OCI-LY3 (cell line): ENCODE results near the gene ZNF688.

Experiments used
- H2AFZ ChIP-seq: fragments of 200-600, 300-600 bp; shearing (Covaris generic); 2 replicates; pipeline ENCODE4 v1.6.0; 2014; ENCODE audit warnings: antibody characterized with exemption, low read depth, low read length
- H3K27ac ChIP-seq: fragments of 200-600, 300-600 bp; sonication (generic); 2 replicates; pipeline ENCODE4 v1.5.1; 2014; ENCODE audit warnings: mild to moderate bottlenecking, low read length, moderate library complexity, mixed read lengths
- H3K27me3 ChIP-seq: fragments of 200-600, 300-600 bp; sonication (generic); 2 replicates; pipeline ENCODE4 v1.6.1; 2014; ENCODE audit warnings: low read depth, low read length, mixed read lengths
- H3K36me3 ChIP-seq: fragments of 200-600, 300-600 bp; sonication (generic); replicated peaks from 2 replicates; pipeline ENCODE3; 2014; ENCODE audit warnings: low read depth, low read length, mixed read lengths
- H3K4me1 ChIP-seq: fragments of 300-600, 200-600 bp; sonication (generic); 2 replicates; pipeline ENCODE4 v1.6.1; 2014; ENCODE audit warnings: low read length, mixed read lengths
- H3K4me2 ChIP-seq: fragments of 200-600, 300-600 bp; sonication (generic); 2 replicates; pipeline ENCODE4 v1.6.1; 2014; ENCODE audit warnings: low read length, mixed read lengths
- H3K4me3 ChIP-seq: fragments of 300-600, 200-600 bp; sonication (generic); 2 replicates; pipeline ENCODE4 v1.5.1; 2014; ENCODE audit warnings: antibody characterized with exemption, mild to moderate bottlenecking, low read length, moderate library complexity
- H3K79me2 ChIP-seq: fragments of 300-600, 200-600 bp; shearing (Covaris generic); 2 replicates; pipeline ENCODE4 v1.6.1; 2014; ENCODE audit warnings: mild to moderate bottlenecking, low read length, mixed read lengths
- H3K9ac ChIP-seq: fragments of 300-600, 200-600 bp; shearing (Covaris generic); 2 replicates; pipeline ENCODE4 v1.6.0; 2014; ENCODE audit warnings: mild to moderate bottlenecking, low read length, moderate library complexity
- H3K9me3 ChIP-seq: fragments of 200-600, 300-600 bp; shearing (Covaris generic); 2 replicates; pipeline ENCODE4 v1.6.1; 2014; ENCODE audit warnings: low read length, mixed read lengths; ENCODE audit not compliant: insufficient read depth
- H4K20me1 ChIP-seq: fragments of 200-600, 300-600 bp; sonication (generic); 2 replicates; pipeline ENCODE4 v1.6.1; 2016; ENCODE audit warnings: low read length, mixed read lengths; ENCODE audit not compliant: insufficient read depth
- EZH2phosphoT487 ChIP-seq: fragments of 200-600 bp; shearing (Covaris generic); IDR thresholded peaks from 2 replicates; pipeline ENCODE4 v1.6.1; 2018; ENCODE audit warnings: antibody characterized with exemption, mixed run types, low read depth
- TF ChIP-seq, protein P1 (sequence below): fragments of 200-600, 300-600 bp; sonication (generic); IDR thresholded peaks from 2 replicates; pipeline ENCODE4 v1.5.1; 2014; ENCODE audit warnings: antibody characterized with exemption, low read length, low read depth

ZNF688 gene

DNA sequence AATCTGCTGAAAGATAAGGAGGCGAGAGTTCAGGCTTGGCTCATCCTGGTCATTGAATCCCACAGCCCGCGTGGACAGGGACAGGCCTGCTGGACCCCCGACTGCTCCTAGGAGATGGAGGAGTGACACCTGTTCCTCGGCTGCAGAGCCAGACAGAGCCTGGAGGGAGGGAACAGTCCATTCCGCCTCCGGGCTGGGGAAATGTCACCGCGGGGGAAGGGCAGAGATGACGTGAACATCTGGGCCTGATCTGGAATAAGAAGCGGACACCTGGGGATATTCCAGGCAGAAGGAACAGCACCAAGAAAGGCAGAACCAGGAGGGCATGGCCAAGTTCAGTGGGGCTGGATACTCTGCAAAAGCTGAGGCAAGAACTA, 38.4 kb downstream of the ZNF688 start:
- no peaks in the 10 kb centered on the region for H3K27me3 ChIP-seq
- peaks cover 4% of the 10 kb centered on the region for H3K36me3 ChIP-seq
- H3K27ac ChIP-seq = no peak overlapping the region
- H3K9ac ChIP-seq = no peak overlapping the region
- H3K4me3 ChIP-seq = peak overlapping the region; percentile 92; the same call in 1 of the 2 replicates
- H3K4me2 ChIP-seq = peak overlapping the region; percentile 94; the same call in 1 of the 2 replicates
- H4K20me1 ChIP-seq = no peaks in the 10 kb centered on the region
- H2AFZ ChIP-seq = no peak overlapping the region
- H3K4me1 ChIP-seq = peaks cover 16% of the 10 kb centered on the region
- H3K9me3 ChIP-seq = no peaks in the 10 kb centered on the region
- TF ChIP-seq, protein P1, sequence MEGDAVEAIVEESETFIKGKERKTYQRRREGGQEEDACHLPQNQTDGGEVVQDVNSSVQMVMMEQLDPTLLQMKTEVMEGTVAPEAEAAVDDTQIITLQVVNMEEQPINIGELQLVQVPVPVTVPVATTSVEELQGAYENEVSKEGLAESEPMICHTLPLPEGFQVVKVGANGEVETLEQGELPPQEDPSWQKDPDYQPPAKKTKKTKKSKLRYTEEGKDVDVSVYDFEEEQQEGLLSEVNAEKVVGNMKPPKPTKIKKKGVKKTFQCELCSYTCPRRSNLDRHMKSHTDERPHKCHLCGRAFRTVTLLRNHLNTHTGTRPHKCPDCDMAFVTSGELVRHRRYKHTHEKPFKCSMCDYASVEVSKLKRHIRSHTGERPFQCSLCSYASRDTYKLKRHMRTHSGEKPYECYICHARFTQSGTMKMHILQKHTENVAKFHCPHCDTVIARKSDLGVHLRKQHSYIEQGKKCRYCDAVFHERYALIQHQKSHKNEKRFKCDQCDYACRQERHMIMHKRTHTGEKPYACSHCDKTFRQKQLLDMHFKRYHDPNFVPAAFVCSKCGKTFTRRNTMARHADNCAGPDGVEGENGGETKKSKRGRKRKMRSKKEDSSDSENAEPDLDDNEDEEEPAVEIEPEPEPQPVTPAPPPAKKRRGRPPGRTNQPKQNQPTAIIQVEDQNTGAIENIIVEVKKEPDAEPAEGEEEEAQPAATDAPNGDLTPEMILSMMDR = no peak
- no peak for TF ChIP-seq EZH2phosphoT487
- H3K79me2 ChIP-seq = peaks cover 27% of the 10 kb centered on the region

DNA sequence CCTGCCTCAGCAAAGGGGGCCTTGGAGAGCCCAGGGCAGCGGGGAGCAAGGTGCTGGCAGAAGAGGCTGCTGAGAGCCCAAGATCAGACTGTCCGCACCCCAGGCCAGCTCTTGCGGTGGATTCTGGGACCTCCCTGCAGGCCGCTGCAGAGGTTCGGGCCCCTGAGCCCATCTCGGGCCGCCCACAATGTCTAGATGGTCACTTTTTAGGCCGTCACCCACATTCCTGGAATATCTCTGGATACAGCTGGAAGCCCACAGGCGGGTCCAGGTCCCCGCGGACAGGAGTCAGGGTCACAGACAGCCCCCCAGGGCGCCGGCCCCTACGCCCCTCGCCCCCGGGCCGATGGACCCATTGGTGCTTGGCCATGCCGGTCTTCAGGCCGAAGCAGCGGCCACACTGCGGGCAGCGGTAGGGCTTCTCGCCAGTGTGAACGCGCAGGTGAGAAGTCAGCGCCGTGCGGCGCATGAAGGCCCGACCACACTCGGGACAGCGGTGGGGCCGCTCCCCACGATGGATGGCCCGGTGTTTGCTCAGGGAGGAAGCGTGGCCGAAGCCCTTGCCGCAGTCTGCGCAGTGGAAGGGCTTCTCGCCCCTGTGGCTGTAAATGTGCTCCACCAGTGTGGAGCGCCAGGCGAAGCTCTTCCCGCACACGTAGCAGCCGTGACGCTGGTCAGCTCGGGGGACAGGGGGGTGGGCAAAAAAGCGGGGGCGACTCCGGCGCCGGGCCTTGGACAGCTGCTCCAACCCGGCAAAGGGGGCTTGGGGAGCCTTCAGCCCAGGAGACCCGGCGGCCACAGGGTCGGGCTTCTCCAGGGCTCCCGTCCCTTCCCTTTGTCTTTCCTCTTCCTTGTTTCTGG, 39.0 kb downstream of the ZNF688 start:
- Histone ChIP-seq H3K4me3 (no peak overlapping the region), H3K4me2 (no peak overlapping the region), H3K9me3 (no peaks in the 10 kb centered on the region), H2AFZ (no peak overlapping the region), H3K27ac (no peak overlapping the region), H3K79me2 (peaks cover 27% of the 10 kb centered on the region), H3K4me1 (peaks cover 22% of the 10 kb centered on the region), H3K36me3 (peaks cover 4% of the 10 kb centered on the region), H3K27me3 (no peaks in the 10 kb centered on the region), H3K9ac (no peak overlapping the region), H4K20me1 (no peaks in the 10 kb centered on the region)
- TF ChIP-seq, protein P1 = no peak
- TF ChIP-seq EZH2phosphoT487 = no peak

DNA sequence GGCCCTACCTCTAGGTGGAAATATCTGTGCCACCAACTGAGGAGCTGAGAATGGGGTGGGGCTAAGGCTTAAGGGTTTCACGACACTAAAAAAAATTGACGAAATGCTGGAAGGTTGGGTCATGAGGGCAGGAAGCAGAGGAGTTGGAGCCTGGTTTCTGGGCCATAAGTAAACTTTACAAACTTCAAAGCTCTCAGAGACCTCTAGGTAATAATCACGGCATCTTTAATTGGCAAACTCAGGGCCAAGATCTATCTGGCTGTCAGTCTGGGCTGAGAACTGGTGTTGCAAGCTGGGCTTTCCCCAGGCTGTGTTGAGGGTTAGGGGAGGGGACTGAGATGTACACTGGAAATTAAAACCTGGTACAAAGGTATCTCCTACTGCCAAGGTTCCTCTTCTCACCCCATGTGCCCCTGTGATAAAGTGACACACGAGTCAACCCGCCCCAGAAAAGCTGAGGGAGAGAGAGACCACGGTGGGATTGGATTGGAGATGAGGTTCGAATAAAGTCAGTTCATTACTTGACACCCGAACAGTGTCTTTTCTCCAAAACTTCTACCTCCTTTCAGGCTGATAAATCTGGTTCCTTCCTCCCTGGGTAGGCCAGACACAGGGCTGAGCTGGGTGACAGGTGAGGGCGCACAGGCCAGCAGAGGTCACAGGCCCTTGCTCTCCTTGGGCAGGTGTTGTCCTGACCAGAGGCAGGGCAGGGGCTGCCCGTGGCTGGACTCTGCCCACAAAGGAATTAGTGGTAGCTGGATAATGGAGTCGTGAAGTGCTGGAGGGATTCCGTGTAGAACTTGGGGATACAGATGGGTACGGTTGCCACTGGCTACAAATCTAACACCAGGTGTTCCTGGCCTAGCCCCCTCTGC, 41.1 kb downstream of the ZNF688 start:
- Histone ChIP-seq H3K4me3 (no peak overlapping the region), H3K79me2 (peaks cover 20% of the 10 kb centered on the region), H4K20me1 (no peaks in the 10 kb centered on the region), H3K36me3 (peaks cover 4% of the 10 kb centered on the region), H3K27me3 (no peaks in the 10 kb centered on the region), H3K9ac (no peak overlapping the region), H3K9me3 (no peaks in the 10 kb centered on the region), H3K27ac (no peak overlapping the region), H2AFZ (no peak overlapping the region), H3K4me1 (peaks cover 21% of the 10 kb centered on the region), H3K4me2 (no peak overlapping the region)
- TF ChIP-seq, protein P1 = no peak
- no peak for TF ChIP-seq EZH2phosphoT487
